ENCODE results near the gene NDUFA12. TPM values are rescaled to one million over a fixed set of nuclear protein-coding genes. Genes with fewer than 3 reads are reported as not detected.
A peak's percentile ranks its signal among the peaks of the same experiment; 100 is the strongest.
"Not testable (repeated sequence)": the region's sequence is repeated elsewhere in the genome, so short reads cannot be mapped to it uniquely, and the experiment has no call there.

The NDUFA12 gene
- total RNA-seq, 1 donor from 2014 or later = 392 TPM

DNA sequence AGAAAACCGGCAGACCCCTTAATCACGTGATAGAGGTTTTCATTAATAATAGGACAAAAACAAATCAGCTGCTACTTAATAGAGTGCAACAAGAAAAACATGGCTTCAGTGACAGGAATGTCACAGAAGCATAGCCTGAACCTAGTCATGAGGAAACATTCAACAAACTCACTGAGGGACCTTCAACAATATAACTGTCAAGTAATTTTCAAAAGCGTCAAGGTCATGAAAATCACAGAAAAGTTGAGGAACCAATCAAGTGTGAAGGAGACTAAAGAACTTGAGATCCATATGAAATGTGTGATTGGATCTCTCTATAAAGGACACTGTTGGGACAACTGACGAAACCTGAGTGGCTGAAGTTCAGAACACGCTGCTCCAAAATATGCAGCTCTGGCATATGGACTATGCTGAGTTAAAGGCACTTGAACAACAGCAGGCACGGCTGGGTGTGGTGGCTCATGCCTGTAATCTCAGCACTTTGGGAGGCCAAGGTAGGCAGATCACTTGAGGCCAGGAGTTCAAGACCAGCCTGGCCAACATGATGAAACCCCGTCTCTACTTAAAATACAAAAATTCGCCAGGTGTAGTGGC, 16.3 kb downstream of the NDUFA12 start:
- DNase-seq (no peak), ATAC-seq (ENCODE audit: poor library complexity) (no peak)
- intact Hi-C loops (cut with DNase I) = no loop called here

DNA sequence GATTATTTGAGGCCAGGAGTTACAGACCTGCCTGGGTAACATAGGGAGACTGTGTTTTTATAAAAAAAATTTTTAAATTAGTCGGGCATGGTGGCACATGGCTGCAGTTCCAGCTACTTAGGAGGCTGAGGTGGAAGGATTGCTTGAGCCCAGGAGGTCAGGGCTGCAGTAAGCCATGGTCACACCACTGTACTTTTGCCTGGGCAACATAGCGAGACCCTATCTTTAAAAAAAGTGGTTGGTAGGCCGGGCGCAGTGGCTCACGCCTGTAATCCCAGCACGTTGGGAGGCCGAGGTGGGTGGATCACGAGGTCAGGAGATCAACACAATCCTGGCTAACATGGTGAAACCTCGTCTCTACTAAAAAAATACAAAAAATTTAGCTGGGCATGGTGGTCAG, 18.4 kb downstream of the NDUFA12 start:
- intact Hi-C loops (cut with DNase I); DNase-seq; ATAC-seq (ENCODE audit: poor library complexity): not testable (repeated sequence)

DNA sequence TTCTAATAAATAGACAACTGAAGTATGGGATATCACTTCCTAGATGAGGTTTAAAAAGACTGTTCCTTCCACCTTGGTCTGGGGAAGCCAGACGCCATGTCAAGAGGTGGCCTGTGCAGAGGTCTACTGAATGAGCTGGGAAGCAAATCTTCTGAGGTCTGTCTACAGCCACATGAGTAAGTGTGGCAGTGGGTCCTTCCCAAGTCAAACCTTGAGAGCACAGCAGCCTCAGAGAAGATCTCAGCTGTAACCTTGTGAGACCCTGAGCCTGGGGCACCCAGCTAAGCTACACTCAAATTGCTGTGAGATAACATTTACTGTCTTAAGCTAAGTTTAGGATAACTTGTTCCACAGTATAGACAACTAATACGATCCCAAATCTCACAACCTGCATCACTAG, 20.2 kb downstream of the NDUFA12 start:
- no peak for ATAC-seq (ENCODE audit: poor library complexity)
- intact Hi-C loops (cut with DNase I) = no loop called here
- no peak for DNase-seq

GRCh38 chr12:94982456-94982855, 21.0 kb downstream of the NDUFA12 start:
- DNase-seq (no peak), ATAC-seq (ENCODE audit: poor library complexity) (no peak)
- intact Hi-C loops (cut with DNase I) = no loop called here

- DNase-seq (no peak), ATAC-seq (ENCODE audit: poor library complexity) (no peak)
- intact Hi-C loops (cut with DNase I) = no loop called here
These were observed 22.9 kb downstream of the NDUFA12 start for GRCh38 chr12:94980577-94980976.

GRCh38 chr12:94979941-94980340, 23.6 kb downstream of the NDUFA12 start:
- DNase-seq = no peak
- ATAC-seq (ENCODE audit: poor library complexity) = no peak
- intact Hi-C loops (cut with DNase I) = no loop called here

- ATAC-seq (ENCODE audit: poor library complexity) (peak; percentile 21), DNase-seq (no peak)
- intact Hi-C loops (cut with DNase I) = no loop called here
These were observed 25.6 kb downstream of the NDUFA12 start for GRCh38 chr12:94977766-94978468.

- ATAC-seq (ENCODE audit: poor library complexity) = no peak
- DNase-seq = no peak
- intact Hi-C loops (cut with DNase I) = no loop called here
These were observed 30.3 kb downstream of the NDUFA12 start for GRCh38 chr12:94973221-94973620.

DNA sequence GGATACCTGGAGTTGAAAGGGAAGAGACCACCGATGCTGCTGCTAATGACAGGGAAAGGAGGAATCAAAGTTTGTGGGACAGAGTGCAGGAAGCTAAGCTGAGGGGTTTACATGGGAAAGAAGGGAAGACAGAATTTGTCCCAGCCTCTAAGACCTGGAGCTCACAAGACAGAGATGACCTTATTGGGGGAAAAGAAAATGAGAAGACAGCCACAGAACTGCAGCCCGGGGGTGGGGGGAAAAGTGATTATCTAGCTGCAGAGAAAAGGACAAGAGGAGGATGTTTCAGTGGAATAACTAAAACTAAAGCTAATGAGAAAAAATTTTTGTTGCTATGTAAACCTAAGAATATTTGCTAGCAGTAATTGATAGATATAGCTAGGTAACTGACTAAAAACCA, 30.7 kb downstream of the NDUFA12 start:
- DNase-seq = no peak
- ATAC-seq (ENCODE audit: poor library complexity) = no peak
- intact Hi-C loops (cut with DNase I) = no loop called here

- ATAC-seq (ENCODE audit: poor library complexity) = no peak
- no peak for DNase-seq
- intact Hi-C loops (cut with DNase I) = no loop called here
These were observed 31.6 kb downstream of the NDUFA12 start for GRCh38 chr12:94971923-94972322.

- ATAC-seq (ENCODE audit: poor library complexity) (no peak), DNase-seq (no peak)
- intact Hi-C loops (cut with DNase I) = no loop called here
These were observed 32.9 kb downstream of the NDUFA12 start for GRCh38 chr12:94970560-94970959.

DNA sequence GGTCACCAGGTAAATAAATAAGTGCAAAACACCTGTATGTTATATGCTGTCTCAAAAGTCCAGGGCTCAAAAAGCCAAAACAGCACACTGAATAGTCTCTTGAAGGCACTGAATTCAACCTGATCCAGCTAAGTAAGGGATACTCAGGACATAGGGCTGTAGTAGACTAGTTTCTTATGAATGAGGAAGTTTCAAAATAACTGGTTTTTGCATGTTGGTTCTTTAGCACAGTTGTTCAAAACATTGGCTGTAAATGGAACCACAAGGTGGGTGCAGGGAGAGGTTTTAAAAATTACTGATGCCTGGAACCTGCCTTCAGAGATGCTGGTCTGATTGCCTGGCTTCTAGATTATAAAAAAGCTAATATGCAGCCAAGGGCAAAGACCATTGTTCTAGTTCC, 34.1 kb downstream of the NDUFA12 start:
- ATAC-seq (ENCODE audit: poor library complexity) (no peak), DNase-seq (no peak)
- intact Hi-C loops (cut with DNase I) = no loop called here

- DNase-seq (no peak), ATAC-seq (ENCODE audit: poor library complexity) (no peak)
- intact Hi-C loops (cut with DNase I) = no loop called here
These were observed 37.4 kb downstream of the NDUFA12 start for GRCh38 chr12:94965982-94966630.

- intact Hi-C loops (cut with DNase I) = no loop called here
- DNase-seq (no peak), ATAC-seq (ENCODE audit: poor library complexity) (no peak)
These were observed 39.8 kb downstream of the NDUFA12 start for GRCh38 chr12:94963649-94964048.

DNA sequence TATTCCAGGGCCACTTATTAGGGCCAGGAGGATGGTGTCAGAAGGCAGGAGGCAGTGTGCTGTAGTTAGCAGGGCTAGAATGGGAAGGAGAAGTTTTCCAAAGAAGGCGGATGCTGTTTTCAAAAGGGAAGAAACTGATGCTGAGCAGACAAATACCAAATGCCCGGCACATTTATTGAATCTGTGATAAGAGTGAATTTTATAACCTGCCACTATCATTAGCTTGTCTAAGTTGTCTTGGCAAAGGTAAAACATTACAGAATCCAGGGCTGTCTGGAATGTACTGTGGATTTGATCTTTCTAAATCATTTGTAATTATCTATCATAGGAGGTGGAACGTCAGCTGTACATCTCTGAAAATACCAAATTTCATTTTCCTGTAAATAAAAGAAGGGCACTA, 40.8 kb downstream of the NDUFA12 start:
- ATAC-seq (ENCODE audit: poor library complexity) (no peak), DNase-seq (no peak)
- intact Hi-C loops (cut with DNase I) = no loop called here

DNA sequence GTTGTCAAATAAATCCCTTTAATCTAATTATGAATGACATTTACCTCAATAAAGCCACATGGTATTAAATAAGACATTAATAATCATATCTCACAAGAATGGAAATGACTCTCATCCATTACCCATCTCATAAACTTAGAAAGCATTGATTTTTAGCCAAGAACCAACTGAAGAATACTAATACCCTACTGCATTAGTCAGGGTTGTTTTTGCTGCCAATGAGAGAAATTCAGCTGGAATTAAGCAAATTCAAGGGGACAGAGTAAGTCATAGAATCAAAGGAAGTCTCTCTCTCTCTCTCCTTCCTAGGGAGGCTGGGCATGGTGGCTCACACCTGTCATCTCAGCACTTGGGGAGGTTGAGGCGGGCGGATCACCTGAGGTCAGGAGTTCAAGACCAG, 41.6 kb downstream of the NDUFA12 start:
- intact Hi-C loops (cut with DNase I) = no loop called here
- no peak for ATAC-seq (ENCODE audit: poor library complexity)
- no peak for DNase-seq

- DNase-seq (no peak), ATAC-seq (ENCODE audit: poor library complexity) (no peak)
- intact Hi-C loops (cut with DNase I) = no loop called here
These were observed 42.2 kb downstream of the NDUFA12 start for GRCh38 chr12:94961256-94961824.

GRCh38 chr12:94957006-94957405, 46.5 kb downstream of the NDUFA12 start:
- intact Hi-C loops (cut with DNase I) = no loop called here
- no peak for DNase-seq
- no peak for ATAC-seq (ENCODE audit: poor library complexity)

DNA sequence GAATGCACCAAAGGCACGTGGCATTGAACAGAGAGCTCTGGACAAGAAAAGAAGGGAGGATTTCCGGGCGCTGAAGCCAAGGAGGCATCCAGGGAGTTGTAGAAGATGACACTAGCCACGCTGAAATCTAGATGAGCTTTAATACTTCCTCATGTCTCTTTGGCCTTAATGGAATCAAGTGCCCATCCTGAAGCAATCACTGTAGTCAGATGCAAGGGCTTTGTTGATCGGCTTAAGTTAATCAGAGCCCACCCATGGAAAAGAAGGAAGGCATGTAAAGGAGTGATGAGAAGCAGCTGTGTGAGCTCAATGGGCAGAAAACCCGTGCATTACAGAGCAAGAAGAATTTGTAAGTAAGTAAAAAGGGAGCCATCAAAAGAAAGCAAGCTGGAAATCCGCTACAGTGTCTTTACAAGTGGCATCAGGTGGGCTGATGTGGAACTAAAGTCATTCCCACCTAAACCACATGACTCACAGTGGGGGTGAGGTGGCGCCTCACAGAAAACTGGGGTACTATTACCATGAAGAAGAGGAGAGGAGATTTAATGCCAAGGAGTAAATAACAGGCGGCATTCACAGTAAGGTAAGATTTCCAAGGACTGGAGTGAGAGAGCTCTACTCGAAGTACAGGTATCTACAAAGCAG, 48.4 kb downstream of the NDUFA12 start:
- ATAC-seq (ENCODE audit: poor library complexity) (no peak), DNase-seq (no peak)
- intact Hi-C loops (cut with DNase I) = no loop called here

Data from Right ventricle myocardium superior (tissue), 1 donor.